HEK293T (cell line): ENCODE data around the gene MRPL18.

ENCODE experiments used
- BHLHE40 ChIP-seq: fragments of 450-650 bp; IDR thresholded peaks from 2 replicates; pipeline ENCODE4 v1.6.1; 2016; ENCODE audit warnings: mild to moderate bottlenecking, moderate library complexity, borderline replicate concordance
- FOXK2 ChIP-seq: fragments of 450-650 bp; IDR thresholded peaks from 2 replicates; pipeline ENCODE4 v1.6.1; 2016; ENCODE audit warnings: mild to moderate bottlenecking
- NFRKB ChIP-seq: fragments of 450-650 bp; IDR thresholded peaks from 2 replicates; pipeline ENCODE4 v1.6.1; 2016; ENCODE audit warnings: mild to moderate bottlenecking, moderate library complexity
- SP1 ChIP-seq: fragments of 450-650 bp; IDR thresholded peaks from 2 replicates; pipeline ENCODE4 v1.6.1; 2017
- SUZ12 ChIP-seq: fragments of 450-650 bp; IDR thresholded peaks from 2 replicates; pipeline ENCODE4 v1.6.1; 2016; ENCODE audit warnings: mild to moderate bottlenecking
- ZNF384 ChIP-seq: fragments of 450-650 bp; IDR thresholded peaks from 2 replicates; pipeline ENCODE4 v1.6.1; 2016
- TF ChIP-seq, protein P1 (sequence below): fragments of 450-650 bp; IDR thresholded peaks from 2 replicates; pipeline ENCODE4 v1.6.1; 2016

GRCh38 chr6:159758031-159759001, 32.0 kb upstream of the MRPL18 start:
- TF ChIP-seq BHLHE40 (no peak), FOXK2 (no peak), ZNF384 (no peak), NFRKB (no peak), SP1 (no peak), SUZ12 (no peak)
- TF ChIP-seq, protein P1, sequence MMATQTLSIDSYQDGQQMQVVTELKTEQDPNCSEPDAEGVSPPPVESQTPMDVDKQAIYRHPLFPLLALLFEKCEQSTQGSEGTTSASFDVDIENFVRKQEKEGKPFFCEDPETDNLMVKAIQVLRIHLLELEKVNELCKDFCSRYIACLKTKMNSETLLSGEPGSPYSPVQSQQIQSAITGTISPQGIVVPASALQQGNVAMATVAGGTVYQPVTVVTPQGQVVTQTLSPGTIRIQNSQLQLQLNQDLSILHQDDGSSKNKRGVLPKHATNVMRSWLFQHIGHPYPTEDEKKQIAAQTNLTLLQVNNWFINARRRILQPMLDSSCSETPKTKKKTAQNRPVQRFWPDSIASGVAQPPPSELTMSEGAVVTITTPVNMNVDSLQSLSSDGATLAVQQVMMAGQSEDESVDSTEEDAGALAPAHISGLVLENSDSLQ, result no peak
